GM20000 (cell line): ENCODE measurements around the gene PPP6R3.

ENCODE experiments used
- DNase-seq: peaks from one replicate; pipeline ENCODE4 v3.0.0; 2012; ENCODE audit warnings: low spot score
- TF ChIP-seq, protein P1 (sequence below): IDR thresholded peaks from 2 replicates; pipeline ENCODE4 v1.5.1; 2012; ENCODE audit warnings: mild to moderate bottlenecking, control low read depth; ENCODE audit errors: extremely low read depth, missing control alignments

Gene PPP6R3

GRCh38 chr11:68523033-68523432 lies 62.5 kb downstream of the PPP6R3 start:
- no peak for DNase-seq
- TF ChIP-seq, protein P1, sequence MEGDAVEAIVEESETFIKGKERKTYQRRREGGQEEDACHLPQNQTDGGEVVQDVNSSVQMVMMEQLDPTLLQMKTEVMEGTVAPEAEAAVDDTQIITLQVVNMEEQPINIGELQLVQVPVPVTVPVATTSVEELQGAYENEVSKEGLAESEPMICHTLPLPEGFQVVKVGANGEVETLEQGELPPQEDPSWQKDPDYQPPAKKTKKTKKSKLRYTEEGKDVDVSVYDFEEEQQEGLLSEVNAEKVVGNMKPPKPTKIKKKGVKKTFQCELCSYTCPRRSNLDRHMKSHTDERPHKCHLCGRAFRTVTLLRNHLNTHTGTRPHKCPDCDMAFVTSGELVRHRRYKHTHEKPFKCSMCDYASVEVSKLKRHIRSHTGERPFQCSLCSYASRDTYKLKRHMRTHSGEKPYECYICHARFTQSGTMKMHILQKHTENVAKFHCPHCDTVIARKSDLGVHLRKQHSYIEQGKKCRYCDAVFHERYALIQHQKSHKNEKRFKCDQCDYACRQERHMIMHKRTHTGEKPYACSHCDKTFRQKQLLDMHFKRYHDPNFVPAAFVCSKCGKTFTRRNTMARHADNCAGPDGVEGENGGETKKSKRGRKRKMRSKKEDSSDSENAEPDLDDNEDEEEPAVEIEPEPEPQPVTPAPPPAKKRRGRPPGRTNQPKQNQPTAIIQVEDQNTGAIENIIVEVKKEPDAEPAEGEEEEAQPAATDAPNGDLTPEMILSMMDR, result no peak

DNA sequence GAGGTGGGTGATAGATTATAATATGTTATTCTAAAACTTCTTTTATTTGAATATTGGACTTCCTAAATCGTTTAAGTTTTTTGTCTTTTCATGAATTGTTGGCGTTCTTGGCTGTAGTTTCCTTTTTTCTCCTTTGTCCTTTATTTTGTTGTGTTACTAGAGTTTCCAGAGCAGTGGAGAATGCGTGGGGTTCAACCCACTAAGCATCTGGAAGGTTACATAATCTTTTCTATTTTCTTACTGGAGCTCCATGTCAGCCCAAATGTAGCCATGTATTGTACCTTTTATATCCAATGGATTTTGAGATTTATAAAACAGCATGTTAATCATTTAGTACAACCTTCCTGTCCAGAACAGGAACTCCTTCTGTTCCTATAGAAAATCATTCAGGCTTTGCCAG lies 63.2 kb downstream of the PPP6R3 start:
- TF ChIP-seq, protein P1, result no peak
- no peak for DNase-seq

- TF ChIP-seq, protein P1, result no peak
- no peak for DNase-seq
Observed at GRCh38 chr11:68524213-68524612, 63.7 kb downstream of the PPP6R3 start.

GRCh38 chr11:68524681-68525080 lies 64.1 kb downstream of the PPP6R3 start:
- TF ChIP-seq, protein P1, result no peak

DNA sequence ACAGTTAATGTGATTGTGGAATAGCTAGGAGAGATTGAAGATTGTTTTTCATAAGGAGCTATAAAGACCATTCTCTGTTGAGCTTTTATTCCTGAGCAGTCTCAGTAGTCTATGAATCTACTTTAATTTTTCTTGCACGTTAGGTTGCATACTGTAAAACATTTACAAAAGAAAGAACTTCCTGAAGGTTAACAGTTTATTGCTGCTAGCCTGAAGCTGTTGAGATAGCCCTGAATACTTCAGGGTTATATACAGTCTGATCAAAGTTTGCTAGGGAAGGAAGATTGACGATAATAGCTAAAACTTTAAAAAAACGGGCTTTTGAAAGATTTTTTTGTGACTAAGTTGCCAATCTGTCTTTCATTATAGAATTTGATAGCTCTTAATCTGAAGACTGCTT lies 64.8 kb downstream of the PPP6R3 start:
- DNase-seq, result no peak
- TF ChIP-seq, protein P1, result no peak

More at GRCh38 chr11:68524681-68525080, 64.1 kb downstream of the PPP6R3 start:
- DNase-seq, result no peak

- TF ChIP-seq, protein P1, result no peak
- no peak for DNase-seq
Observed at GRCh38 chr11:68525930-68526329, 65.4 kb downstream of the PPP6R3 start.

GRCh38 chr11:68527585-68527984 lies 67.0 kb downstream of the PPP6R3 start:
- DNase-seq, result no peak
- TF ChIP-seq, protein P1, result no peak
